ENCODE results near the gene TIMM13. TPM values are rescaled to one million over a fixed set of nuclear protein-coding genes. Genes with fewer than 3 reads are reported as not detected.

Gene TIMM13
- total and polyA plus RNA-seq, 2 of the 8 experiments (the other 6 are each of a cell fraction or from before 2014, with no cell fraction given): 270 to 275 TPM

DNA sequence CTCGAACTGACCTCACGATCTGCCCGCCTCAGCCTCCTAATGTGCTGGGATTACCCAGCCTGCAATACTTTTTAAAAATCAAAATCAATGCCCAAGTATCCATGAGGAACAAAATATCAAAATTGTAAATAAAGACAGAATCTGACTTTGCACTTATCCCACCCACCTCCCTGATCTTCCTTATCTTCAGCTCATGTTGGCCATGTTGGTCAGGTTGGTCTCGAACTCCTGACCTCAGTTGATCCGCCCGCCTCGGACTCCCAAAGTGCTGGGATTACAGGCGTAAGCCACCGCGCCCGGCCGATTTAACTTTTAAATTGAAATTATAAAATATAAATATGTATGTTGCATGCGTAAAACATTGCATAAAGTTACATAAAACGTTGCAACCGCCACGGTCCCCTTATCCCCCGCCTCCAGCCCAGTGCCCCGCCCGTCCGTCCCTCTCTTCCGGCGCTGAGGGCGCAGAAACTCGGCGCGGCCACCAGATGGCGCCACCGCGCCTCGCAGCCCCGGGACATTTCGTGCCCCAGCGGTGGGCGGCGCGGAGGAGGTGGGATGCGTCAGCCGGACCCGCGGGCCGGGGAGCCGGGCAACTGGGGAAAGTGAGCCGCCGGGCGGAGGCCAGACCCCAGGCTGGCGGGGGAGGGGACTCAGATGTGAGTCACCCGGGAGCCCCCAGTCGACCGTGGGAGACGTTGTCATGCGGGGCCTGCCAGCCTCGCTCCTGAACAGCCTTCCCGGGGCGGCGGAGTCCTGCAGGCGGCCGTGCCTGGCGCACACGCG, 47.0 kb upstream of the TIMM13 start (continued):
- TF ChIP-seq TBP (IDR thresholded peaks at IDR 0.05; ENCODE audit: low read depth, low read length) (0 out of 2 replicates have a peak, but pooled peaks have one; percentile 11), KDM1A (IDR thresholded peaks at IDR 0.05; ENCODE audit: borderline replicate concordance, low read length) (no peak), TCF12 (IDR thresholded peaks at IDR 0.05; ENCODE audit: low read depth, low read length) (no peak), CHD2 (IDR thresholded peaks at IDR 0.05; ENCODE audit: low read length) (no peak), GABPA (IDR thresholded peaks at IDR 0.05; ENCODE audit: borderline replicate concordance, insufficient read depth, low read length) (peak; percentile 64; the same call in 1 of the 2 replicates), SP4 (IDR thresholded peaks at IDR 0.05; ENCODE audit: low read length) (no peak), RXRA (IDR thresholded peaks at IDR 0.05; ENCODE audit: insufficient read depth, low read depth, low read length) (0 out of 2 replicates have a peak, but pooled peaks have one; percentile 25), RBBP5 (IDR thresholded peaks at IDR 0.05; ENCODE audit: borderline replicate concordance, low read depth, low read length) (no peak), ASH2L (IDR thresholded peaks at IDR 0.05; ENCODE audit: low read length) (no peak), NANOG (IDR thresholded peaks at IDR 0.05; ENCODE audit: insufficient read depth, low read depth, low read length, poor library complexity, severe bottlenecking) (no peak), SAP30 (IDR thresholded peaks at IDR 0.05; ENCODE audit: insufficient read depth, insufficient replicate concordance, low read length) (no peak), PHF8 (conservative IDR thresholded peaks at IDR 0.05; ENCODE audit: low read depth, low read length) (no peak), JUND (IDR thresholded peaks at IDR 0.05; ENCODE audit: low read length) (peak; percentile 79), EGR1 (IDR thresholded peaks at IDR 0.05; ENCODE audit: borderline replicate concordance, low read depth, low read length) (peak; percentile 52; the same call in 1 of the 2 replicates), KDM4A (IDR thresholded peaks at IDR 0.05; ENCODE audit: low read depth, low read length, severe bottlenecking) (no peak), BCL11A (IDR thresholded peaks at IDR 0.05; ENCODE audit: low read depth in 2 of 2, low read length in 2 of 2) (no peak), JUN (IDR thresholded peaks at IDR 0.05; ENCODE audit: low read depth, low read length) (no peak), SP1 (IDR thresholded peaks at IDR 0.05; ENCODE audit: low read depth, low read length) (0 out of 2 replicates have a peak, but pooled peaks have one; percentile 13), TEAD4 (IDR thresholded peaks at IDR 0.05; ENCODE audit: low read depth, low read length) (0 out of 2 replicates have a peak, but pooled peaks have one; percentile 8)
- TF ChIP-seq, protein P1, sequence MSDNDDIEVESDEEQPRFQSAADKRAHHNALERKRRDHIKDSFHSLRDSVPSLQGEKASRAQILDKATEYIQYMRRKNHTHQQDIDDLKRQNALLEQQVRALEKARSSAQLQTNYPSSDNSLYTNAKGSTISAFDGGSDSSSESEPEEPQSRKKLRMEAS (IDR thresholded peaks at IDR 0.05): peak; percentile 7; the same call in 1 of the 2 replicates
- TF ChIP-seq, protein P2, sequence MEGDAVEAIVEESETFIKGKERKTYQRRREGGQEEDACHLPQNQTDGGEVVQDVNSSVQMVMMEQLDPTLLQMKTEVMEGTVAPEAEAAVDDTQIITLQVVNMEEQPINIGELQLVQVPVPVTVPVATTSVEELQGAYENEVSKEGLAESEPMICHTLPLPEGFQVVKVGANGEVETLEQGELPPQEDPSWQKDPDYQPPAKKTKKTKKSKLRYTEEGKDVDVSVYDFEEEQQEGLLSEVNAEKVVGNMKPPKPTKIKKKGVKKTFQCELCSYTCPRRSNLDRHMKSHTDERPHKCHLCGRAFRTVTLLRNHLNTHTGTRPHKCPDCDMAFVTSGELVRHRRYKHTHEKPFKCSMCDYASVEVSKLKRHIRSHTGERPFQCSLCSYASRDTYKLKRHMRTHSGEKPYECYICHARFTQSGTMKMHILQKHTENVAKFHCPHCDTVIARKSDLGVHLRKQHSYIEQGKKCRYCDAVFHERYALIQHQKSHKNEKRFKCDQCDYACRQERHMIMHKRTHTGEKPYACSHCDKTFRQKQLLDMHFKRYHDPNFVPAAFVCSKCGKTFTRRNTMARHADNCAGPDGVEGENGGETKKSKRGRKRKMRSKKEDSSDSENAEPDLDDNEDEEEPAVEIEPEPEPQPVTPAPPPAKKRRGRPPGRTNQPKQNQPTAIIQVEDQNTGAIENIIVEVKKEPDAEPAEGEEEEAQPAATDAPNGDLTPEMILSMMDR (IDR thresholded peaks at IDR 0.05; ENCODE audit: control extremely low read depth in 1 of 3, insufficient read depth in 1 of 3, low read depth in 1 of 3, low read length in 3 of 3): peak; percentile 83 to 98 (median 85)

All from H1 (cell line).